Stimulated activated CD8-positive, alpha-beta memory T cell treated with anti-CD3 and anti-CD28 coated beads, Interleukin-7, amount 100 ng/mL, for 24 hours (primary cell): ENCODE data around the gene CLSTN2.

ENCODE experiments used
- DNase-seq: peaks from one replicate; pipeline ENCODE4 v3.0.0-alpha.2; 2020; ENCODE audit warnings: low read depth

The CLSTN2 gene

DNA sequence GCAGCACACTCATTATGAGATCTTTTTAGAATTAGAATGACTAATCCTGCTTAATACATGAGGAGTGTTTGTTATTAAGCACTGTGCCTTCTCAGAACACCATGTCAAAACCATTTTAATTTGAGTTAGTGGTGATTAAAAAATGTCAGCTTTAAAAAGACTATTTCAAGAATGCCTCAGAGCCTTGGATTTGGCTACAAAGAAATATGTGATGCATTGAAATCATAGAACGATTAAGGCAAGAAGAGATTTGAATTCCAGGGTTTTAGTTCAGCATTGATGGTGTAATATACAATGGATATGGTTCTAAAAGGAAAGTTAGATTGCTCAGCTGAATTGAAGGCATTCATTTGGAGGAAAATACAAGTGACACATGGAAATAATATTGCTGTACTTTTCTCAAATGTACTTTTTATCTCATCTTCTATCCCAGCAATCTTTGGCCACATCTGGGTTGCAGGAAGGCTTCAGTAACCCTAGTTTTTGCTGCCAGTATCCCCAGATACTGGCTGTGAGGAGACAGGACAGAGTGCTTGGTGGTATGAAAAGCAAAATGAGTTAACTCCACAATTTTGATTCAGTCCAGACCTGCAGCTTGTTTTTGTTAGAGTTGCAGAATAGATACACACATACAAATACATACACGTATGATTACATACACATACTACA, 303.8 kb downstream of the CLSTN2 start:
- DNase-seq: no peak

DNA sequence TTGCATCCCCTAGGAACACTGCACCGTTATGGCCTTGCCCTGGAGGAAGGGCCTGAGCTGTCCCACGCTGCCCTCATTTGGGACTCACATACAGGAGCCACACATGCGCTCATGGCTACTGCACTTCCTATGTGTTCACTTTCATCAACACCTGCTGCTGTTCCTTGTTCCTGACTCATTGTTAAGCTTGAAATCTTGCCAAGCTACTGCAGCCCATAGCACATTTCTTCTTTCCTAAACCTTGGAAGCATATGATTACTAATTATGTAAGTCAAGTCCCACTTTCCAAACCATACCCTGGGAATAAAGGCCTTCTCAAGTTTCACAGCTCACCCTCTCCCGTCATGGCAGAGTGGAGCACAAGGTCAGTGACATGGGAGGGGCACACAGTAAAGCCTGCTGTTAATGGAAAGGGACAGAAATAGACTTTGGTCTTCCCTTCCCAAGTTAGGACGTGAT, 307.9 kb downstream of the CLSTN2 start:
- DNase-seq: no peak

DNA sequence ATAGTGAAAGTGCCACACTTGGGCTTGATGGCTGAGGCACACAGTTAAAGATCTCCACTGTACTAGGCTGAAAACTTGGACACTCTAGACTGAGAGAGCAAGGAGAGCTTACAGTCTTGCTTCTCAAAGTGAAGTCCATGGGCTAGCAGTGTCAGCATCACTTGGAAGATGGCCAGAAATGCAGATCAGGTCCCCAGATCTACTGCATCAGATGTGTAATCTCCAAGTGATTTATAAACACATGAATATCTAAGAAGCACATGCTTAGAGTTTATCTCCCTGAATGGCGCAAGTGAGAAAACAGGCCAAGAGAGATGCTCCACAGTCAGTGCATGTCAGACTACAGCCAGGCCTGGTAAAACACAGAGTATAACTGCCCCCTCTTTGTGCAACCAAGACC, 308.6 kb downstream of the CLSTN2 start:
- DNase-seq: no peak

DNA sequence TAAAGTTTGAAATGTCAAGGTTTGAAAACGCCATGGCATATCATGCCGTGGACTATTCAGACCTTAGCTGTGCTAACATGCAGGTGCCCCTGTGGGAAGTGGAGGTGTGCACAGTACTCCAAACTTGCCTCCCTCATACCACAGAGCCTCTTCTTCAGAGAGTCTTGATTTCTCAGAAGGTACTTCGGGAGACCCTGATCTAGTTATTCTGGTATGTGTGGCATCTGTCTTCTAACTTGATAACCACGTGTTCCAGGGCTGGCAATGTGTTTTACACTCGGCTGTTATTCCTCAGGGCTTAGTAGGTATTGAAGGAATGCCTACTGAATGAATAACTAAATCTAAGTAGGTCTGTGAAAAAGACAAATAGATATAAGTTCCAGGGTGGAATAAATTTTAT, 309.9 kb downstream of the CLSTN2 start:
- DNase-seq: no peak

DNA sequence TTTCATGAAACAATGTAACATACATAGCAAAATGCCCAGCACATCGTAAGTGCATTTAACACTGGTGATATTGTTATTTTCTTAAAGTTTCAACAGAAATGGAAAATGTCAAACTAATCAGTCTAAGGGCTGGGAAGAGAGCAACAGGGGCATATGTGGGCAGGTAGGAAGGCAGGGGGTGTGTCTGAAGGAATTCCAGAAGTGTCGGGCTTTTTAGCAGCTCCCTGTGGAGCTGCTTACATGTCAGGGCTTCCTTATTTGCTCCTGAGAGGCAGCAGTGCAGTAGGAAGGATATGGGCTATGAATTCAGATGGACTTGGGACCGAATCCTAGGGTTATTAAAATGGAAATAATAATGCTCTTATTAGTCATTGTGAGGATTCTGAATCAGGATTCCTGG, 311.6 kb downstream of the CLSTN2 start:
- DNase-seq: no peak

DNA sequence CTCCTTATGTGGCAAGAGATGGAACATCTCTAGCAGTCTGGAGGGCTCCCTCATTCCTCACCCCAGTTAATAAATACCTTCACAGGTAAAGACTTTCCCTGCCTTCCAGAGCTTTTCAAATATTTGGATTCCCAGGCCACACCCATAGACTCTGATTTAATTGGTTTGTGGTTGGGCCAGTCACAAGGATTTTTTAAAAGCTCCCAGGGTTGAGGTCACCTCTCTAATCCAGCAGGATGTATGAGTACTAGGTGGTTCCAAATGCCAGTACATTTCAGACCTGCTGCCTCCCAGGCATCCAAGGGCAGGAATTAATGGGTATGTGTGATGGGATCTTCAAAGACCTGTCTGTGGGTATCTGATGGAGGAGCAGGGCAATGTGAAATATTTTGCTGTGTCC, 312.8 kb downstream of the CLSTN2 start:
- DNase-seq: no peak

DNA sequence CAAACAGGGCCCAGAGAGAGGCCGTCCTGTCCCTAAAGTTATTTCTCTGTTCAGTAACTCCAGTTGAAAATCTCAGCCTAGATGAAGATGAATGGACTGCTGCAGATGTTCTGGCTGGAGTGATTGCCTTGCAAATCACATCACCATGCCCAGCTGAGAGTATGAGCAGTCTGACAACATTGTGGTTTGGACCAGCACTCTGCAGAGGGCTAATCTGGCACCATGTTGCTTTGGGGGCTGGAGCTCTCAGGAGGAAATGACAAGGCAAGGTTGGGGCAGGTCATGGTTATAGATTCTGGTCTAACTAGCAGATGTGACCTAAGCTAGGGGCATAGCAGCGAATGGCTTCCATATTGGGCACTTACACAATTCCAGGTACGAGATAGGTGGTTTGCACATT, 314.2 kb downstream of the CLSTN2 start:
- DNase-seq: no peak

DNA sequence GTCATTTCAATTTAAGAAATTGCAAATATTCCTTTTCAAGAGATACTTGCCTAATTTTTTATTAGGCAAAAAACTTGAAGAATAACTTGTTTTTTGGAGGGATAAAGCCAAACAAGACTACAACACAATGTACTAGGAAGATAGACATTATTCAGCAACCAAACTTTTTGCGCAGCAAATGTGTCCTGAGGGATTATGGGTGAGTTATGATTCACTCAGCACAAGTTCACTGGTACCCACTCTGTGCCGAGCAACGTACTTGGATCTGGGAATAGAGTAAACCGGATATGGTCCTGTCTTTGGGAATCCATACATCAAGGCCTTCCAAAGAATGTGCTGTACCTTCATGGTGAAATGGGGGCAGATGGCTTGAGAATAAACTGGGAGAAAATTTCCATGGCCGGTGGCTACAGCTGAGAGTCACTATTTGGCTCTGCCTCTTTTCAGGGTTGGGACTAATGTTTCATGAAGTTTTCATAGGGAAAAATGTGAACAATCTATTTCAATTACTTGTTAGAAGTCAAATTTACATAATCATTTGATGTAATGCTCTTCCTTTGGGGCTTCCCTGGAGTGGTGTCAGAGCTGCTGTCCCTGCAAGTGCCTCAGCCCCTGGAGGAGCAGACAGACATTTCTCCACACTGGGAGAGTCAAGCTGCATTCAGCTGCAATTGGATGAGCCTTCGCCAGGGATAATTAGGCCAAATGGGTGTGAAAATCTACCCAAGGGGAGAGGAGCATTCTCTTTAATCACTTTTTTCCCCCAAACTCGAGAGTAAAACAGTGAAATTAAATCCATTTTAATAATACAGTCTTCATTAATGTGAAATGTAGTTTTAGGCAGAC, 315.2 kb downstream of the CLSTN2 start:
- no peak for DNase-seq

DNA sequence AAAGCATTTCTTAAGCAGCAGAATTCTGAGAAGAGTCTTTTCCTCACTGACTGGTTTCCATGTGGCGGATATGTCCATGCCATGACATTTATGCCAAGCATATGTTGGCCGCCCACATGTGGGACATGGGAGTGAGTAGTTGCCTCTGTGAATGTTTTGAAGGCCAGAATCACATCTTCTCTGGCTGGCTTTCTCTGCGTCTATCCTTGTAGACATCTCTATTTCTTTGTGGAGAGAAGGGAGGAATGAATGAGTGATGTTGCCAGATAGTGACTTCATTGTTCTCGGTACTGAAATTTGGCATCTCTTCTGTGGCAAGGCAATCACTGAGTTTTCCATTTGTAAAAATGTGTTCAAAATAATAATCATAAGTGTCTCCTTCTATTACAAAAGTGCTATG, 316.0 kb downstream of the CLSTN2 start:
- DNase-seq: no peak

DNA sequence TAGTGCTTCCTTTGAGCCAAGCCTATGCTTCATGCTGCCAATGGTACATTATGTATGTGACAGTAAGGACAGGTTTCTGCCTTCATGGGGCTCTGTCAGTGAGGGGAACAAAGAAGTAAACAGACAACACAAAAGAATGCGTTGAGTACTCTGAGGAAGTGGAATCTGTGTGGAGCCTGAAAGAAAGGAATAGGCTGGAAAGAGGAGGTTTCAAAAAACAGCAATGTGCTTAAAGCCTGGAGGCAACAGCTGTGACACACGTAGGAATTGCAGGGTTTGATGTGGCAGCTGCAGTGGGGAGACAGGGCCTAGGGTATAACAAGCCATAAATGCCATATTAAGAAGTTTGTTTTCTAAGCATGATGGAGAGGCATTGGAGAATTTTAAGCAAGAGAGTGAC, 316.7 kb downstream of the CLSTN2 start:
- DNase-seq: no peak

DNA sequence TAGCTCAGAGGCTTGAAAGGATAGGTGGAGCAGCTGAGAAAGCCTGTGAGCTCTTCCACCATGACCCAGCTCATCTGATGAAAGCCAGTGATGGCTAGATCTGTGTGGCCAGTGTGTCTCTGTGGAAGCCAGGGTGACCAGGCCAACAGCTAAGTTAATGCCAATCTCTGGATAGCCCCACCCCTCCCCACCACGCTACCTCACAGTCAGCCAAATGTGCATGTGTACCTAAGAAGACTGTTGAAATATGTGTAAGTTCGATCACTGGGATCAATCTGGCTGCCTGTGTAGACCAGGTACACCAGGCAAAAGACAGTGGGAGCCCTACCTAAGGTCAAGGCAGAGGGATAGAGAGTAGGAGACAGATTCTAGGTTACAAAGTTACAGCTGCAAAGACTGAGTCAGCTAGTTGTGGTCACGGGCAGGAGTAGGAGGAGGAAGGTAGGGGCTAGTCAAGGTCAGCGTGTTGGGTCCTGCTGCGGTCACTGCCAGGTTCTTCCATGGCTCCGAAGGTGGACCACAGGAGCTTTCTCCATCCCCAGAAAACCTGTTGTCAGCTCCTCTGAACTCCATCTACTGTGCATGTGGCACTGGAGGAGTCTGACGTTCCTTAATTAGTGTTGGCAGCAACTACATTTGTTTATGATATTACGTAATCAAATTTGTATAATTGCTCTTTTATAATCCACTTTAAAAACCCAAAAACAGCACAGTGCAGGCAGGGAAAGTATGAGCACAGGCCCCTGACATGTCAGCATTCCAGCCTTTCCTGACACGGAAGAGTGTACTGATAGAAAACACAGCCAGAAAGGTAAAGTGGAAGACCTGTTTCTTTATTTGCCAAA, 318.0 kb downstream of the CLSTN2 start:
- no peak for DNase-seq

DNA sequence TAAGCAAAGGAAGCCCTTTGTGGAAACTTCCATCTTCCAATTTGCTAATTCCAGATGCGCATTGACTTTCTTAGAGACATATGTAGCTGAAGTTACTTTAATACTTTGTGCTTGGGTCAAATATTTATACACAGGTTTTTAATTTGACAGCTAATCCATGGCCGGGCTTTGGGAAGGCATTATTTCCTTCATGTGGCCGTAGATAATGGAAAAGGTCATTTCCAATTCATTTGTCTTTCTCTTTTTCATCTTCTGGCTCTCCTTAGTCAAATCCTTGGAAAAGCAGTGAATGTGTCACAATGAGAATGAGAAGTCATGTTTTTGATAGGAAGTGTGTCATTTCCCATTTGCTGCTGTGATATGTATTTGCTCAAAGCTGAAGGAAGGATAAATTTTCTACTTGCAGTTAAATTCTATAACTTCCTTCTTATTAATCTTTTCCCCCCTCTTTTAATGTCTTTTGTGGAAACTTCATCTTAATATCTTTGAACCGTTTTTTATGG, 323.3 kb downstream of the CLSTN2 start:
- no peak for DNase-seq

DNA sequence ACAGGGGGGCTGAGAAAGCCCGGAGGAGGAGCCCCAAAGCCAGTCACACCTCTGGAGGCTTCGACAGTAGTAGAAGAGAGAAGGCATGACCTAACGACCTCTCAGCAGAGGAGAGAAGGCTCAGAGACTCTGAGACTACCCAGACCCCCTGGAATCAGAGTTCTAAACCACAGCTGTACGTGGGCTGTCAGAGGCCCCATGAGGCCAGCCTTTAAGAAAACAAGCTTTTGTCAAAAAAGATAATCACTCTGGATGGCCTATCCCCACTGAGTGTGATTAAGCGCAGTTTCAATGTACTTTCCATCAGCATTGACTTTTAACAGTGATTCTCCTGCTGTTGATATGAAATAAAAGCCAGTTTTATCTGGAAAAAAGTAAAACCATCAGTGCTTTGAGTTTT, 330.3 kb downstream of the CLSTN2 start:
- no peak for DNase-seq

DNA sequence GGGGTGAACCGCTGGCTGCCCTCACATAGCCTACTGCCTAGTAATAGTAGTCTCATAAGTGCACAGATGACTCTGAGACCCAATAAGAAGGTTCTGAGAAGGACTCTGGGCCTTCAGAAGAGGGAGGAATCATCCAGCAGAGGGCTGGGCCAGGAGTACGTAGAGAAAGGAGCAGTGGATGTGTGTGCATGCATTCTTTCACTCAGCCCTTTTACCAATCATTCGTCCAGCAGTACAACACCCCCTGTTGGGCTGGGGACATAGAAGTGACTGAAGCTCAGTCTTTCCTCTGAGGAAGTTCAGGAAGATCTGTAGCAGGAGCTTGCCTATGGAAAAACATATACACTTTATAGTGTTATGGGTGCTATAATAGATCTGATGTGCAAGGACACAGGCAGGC, 333.1 kb downstream of the CLSTN2 start:
- DNase-seq: no peak

DNA sequence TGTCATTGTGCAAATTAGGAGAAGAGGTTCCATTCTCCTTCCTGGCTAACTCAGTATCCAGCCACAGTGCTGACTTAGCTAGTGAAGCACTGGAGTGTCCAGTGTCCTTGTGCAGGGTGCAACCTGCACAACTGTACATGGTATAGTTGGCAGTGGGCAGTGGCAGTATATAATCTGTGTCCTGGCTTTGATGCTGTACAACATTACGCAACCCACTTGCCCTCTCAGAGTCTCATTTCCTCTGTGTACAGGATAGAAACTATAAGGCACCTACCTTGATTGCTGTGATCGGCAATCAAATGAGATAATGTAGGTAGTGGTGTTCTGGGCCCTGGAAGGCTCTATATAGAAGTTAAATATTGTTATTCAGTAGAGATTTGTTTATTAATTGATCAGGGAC, 333.6 kb downstream of the CLSTN2 start:
- no peak for DNase-seq

DNA sequence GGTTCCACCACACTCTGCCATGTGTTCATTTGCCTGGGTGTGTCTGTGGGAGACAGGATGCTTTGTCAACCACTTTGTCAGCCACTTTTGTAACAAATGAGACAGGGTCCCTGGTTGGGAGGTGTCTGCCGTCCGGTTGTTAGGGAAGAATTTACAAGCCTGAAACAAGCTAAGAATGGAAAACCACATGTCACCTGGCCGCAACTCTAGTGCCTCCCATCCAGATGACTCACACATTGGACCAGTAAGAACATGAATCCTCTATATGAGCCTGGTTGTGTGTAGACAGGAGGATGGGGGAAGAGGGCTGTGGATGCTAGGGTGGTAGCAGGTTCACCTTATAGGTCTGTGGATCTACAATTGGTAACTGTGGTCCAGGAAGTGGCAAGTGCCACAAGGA, 335.3 kb downstream of the CLSTN2 start:
- no peak for DNase-seq

DNA sequence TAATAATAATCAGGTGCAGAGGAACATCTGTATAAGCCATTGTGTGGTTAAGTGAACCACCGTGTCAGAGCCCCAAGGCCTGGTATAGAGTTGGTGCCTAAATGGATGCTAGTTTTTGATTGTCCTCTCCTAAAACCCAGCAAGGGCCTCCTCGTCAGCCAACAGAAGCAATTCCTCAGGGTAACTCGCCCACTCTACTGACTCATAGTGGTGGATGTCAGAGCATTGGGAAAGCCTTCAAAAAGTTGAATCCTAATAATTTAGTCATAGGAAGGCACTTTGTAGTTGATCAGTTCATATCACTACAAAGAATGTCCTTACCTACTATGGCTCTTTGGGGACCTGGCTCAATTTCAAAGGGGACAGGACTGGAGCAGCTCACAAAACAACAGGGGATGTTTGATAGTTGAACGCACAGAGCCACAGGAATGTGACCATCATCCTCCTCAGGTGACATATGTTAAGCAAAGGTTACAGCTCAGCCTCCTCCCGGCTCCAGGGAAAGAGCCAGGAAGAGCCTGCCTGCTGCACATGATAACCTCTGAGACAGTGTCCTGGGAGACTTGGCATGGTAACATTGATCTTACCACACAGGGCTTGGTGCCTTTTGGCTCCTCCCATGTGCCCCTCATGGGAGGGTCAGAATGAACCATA, 338.7 kb downstream of the CLSTN2 start:
- no peak for DNase-seq

DNA sequence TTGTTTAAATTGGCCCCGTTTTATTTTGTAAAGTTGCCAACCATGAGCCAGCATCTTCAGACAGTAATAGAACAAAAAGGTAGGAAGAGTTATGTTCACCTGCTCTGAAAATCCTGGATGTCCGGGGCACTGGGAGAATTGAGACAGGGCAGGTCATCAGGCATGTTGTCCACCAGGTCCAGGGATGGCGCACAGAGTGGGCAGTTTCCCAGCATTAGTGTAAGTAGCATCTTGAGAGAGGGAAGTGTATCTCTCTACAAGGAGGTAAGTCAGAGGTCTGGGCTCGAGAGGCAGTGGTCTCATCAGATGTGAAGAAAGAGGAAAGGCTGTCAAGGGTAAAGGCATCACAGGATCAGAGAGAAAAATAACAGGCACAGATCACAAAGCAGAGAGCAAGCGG, 339.4 kb downstream of the CLSTN2 start:
- DNase-seq: no peak

DNA sequence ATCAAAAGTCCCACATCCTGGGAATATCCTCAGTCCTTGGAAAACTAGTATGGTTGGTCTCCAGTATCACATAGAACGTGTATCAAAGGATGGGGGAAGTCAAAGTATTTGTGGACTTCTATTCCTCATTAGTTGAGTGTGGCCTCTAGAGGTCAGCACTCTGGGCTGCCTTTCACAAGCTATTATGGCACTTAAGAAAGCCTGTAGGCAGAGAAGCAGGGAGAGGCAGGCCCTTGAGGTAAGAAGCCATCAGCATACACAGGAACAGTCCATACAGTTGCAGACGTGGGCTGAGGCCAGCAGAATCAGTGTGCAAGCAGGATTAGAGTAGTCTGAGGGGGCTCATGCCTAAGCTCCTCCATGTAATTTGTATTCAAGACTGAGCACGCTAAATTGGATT, 341.7 kb downstream of the CLSTN2 start:
- no peak for DNase-seq

DNA sequence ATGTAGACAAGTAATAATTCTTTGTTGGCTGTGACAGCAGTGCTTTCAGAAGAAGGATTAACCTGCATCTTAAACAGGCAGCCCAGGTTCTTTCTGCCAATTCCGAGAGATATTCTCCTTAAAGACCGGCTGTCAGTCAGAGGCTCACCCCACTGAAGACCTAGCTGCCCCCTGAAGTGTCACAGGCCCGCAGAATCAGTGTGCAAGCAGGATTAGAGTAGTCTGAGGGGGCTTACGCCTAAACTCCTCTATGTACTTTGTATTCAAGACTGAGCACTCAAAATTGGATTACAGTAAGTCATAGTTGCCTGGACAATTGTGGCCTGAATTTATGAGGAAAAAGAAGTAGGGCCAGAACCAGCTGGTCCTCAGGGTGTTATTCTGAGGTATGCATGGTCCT, 342.9 kb downstream of the CLSTN2 start:
- DNase-seq: no peak

DNA sequence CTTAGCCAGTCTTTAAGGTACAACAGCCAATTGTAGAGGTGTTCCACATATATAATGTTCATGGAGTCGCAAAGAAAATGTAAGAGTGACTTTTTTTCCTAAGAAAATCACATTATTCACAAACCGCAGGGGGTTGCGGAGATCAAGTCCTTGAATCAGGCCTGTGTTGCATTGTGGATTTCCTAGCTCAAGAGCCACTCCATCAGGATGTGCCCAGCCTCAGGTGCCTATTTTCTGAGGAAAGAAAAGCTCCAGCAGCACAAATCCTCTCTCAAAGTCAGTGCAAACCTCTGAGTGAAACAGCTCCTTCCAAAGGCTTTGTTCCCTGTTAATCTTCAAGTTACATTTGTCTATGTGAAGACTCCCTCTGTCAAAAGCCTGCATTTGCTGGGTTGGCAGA, 349.4 kb downstream of the CLSTN2 start:
- DNase-seq: no peak

DNA sequence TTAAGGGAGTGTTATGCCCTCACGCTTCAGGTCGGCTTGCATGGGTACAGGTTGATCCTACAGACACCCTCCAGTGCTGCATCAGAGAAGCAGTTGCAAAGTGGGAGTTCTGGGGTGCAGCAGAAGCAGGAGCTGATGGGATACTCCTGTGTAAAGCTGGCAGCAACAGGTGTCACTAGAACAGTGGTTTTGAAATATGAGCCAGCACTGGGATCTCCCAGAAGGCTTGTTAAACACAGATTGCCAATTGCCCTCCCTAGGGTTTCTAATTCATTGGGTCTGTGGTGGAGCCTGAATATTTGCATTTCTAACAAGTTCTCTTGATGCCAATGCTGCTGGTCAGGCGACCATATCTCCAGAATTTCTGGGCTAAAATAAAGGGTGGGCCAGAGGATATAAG, 350.4 kb downstream of the CLSTN2 start:
- DNase-seq: no peak
